H9 (cell line): ENCODE measurements around the gene GALNS. TPM values are rescaled to one million over a fixed set of nuclear protein-coding genes. Genes with fewer than 3 reads are reported as not detected.

Experiments used
- DNase-seq: peaks from one replicate; pipeline ENCODE4 v3.0.0-alpha.2; 2017
- H2AFZ ChIP-seq: one replicate; pipeline ENCODE4 v1.6.1; 2013; ENCODE audit warnings: mild to moderate bottlenecking, low read length, control low read depth, moderate library complexity
- H2AK5ac ChIP-seq: 2 replicates; pipeline ENCODE4 v1.6.1; 2013; ENCODE audit warnings: low read length, control low read depth, mixed read lengths; ENCODE audit not compliant: insufficient read length
- H2BK120ac ChIP-seq: one replicate; pipeline ENCODE4 v1.6.1; 2013; ENCODE audit warnings: low read depth, mild to moderate bottlenecking, low read length, control low read depth, inconsistent platforms; ENCODE audit not compliant: poor library complexity, severe bottlenecking
- H2BK12ac ChIP-seq: 2 replicates; pipeline ENCODE4 v1.6.1; 2013; ENCODE audit warnings: low read length, control low read depth, mixed read lengths, low read depth; ENCODE audit not compliant: insufficient read length
- H2BK15ac ChIP-seq: 2 replicates; pipeline ENCODE4 v1.6.1; 2013; ENCODE audit warnings: low read depth, low read length, control low read depth
- H2BK20ac ChIP-seq: one replicate; pipeline ENCODE4 v1.6.1; 2013; ENCODE audit warnings: low read depth, mild to moderate bottlenecking, low read length, control low read depth, inconsistent platforms; ENCODE audit not compliant: poor library complexity, severe bottlenecking
- H2BK5ac ChIP-seq: 2 replicates; pipeline ENCODE4 v1.6.1; 2013; ENCODE audit warnings: low read length, control low read depth, mixed read lengths; ENCODE audit not compliant: insufficient read length
- H3K14ac ChIP-seq: 2 replicates; pipeline ENCODE4 v1.6.1; 2013; ENCODE audit warnings: low read length, control low read depth; ENCODE audit not compliant: insufficient read depth
- H3K18ac ChIP-seq: 2 replicates; pipeline ENCODE4 v1.6.1; 2013; ENCODE audit warnings: low read depth, mild to moderate bottlenecking, mixed read lengths, low read length, control low read depth; ENCODE audit not compliant: insufficient read length
- H3K23ac ChIP-seq: 2 replicates; pipeline ENCODE4 v1.6.1; 2013; ENCODE audit warnings: low read length, control low read depth, mixed read lengths, low read depth; ENCODE audit not compliant: insufficient read length
- H3K23me2 ChIP-seq: 2 replicates; pipeline ENCODE4 v1.6.1; 2013; ENCODE audit warnings: low read depth, mild to moderate bottlenecking, mixed read lengths, low read length, control low read depth; ENCODE audit not compliant: insufficient read length, poor library complexity, severe bottlenecking
- H3K27ac ChIP-seq: 2 replicates; pipeline ENCODE4 v1.5.1; 2013; ENCODE audit warnings: low read length, control low read depth, mixed read lengths, low read depth; ENCODE audit not compliant: insufficient read length
- H3K27me3 ChIP-seq: 2 replicates; pipeline ENCODE4 v1.6.1; 2013; ENCODE audit warnings: low read length, control low read depth, inconsistent platforms; ENCODE audit not compliant: insufficient read depth
- H3K4ac ChIP-seq: 2 replicates; pipeline ENCODE4 v1.6.1; 2013; ENCODE audit warnings: low read depth, mild to moderate bottlenecking, control low read depth, inconsistent platforms, low read length, moderate library complexity
- H3K4me1 ChIP-seq: 2 replicates; pipeline ENCODE4 v1.6.1; 2013; ENCODE audit warnings: low read length, control low read depth, inconsistent platforms; ENCODE audit not compliant: insufficient read depth
- H3K4me2 ChIP-seq: 2 replicates; pipeline ENCODE4 v1.6.1; 2013; ENCODE audit warnings: low read length, control low read depth, mixed read lengths; ENCODE audit not compliant: insufficient read length, insufficient read depth
- H3K56ac ChIP-seq: 2 replicates; pipeline ENCODE4 v1.6.1; 2013; ENCODE audit warnings: low read depth, mild to moderate bottlenecking, mixed read lengths, low read length, control low read depth; ENCODE audit not compliant: insufficient read length
- H3K79me1 ChIP-seq: 2 replicates; pipeline ENCODE4 v1.6.1; 2013; ENCODE audit warnings: low read depth, mild to moderate bottlenecking, moderate library complexity, low read length, control low read depth, inconsistent platforms; ENCODE audit not compliant: insufficient read depth, poor library complexity, severe bottlenecking
- H3K79me2 ChIP-seq: 2 replicates; pipeline ENCODE4 v1.6.1; 2013; ENCODE audit warnings: low read length, control low read depth, inconsistent platforms; ENCODE audit not compliant: insufficient read depth
- H3K9ac ChIP-seq: 2 replicates; pipeline ENCODE4 v1.6.1; 2013; ENCODE audit warnings: low read length, control low read depth, mixed read lengths; ENCODE audit not compliant: insufficient read length; ENCODE audit errors: extremely low read depth
- H3K9me3 ChIP-seq: one replicate; pipeline ENCODE4 v1.6.1; 2013; ENCODE audit warnings: low read depth, low read length, inconsistent platforms; ENCODE audit not compliant: control insufficient read depth
- H3T11ph ChIP-seq: one replicate; pipeline ENCODE4 v1.6.1; 2013; ENCODE audit warnings: mild to moderate bottlenecking, low read length, control low read depth, inconsistent platforms
- H4K20me1 ChIP-seq: one replicate; pipeline ENCODE4 v1.6.1; 2013; ENCODE audit not compliant: control insufficient read depth, insufficient read length, insufficient read depth
- H4K5ac ChIP-seq: 2 replicates; pipeline ENCODE4 v1.6.1; 2013; ENCODE audit warnings: low read depth, mild to moderate bottlenecking, mixed read lengths, low read length, control low read depth; ENCODE audit not compliant: insufficient read length
- H4K8ac ChIP-seq: replicated peaks from 2 replicates; pipeline ENCODE4 v1.6.1; 2013; ENCODE audit warnings: low read length, control low read depth, mixed read lengths, low read depth; ENCODE audit not compliant: insufficient read length
- H4K91ac ChIP-seq: 2 replicates; pipeline ENCODE4 v1.6.1; 2013; ENCODE audit warnings: low read depth, mild to moderate bottlenecking, moderate library complexity, mixed read lengths, low read length, control low read depth; ENCODE audit not compliant: insufficient read length
- H3K27ac Mint-ChIP-seq, 3 experiments: 2 replicates in 2 of 3; 3 replicates in 1 of 3; pipeline ENCODE4 v1.8.0; 2020 to 2021; ENCODE audit warnings: mixed read lengths in 3 of 3, mild to moderate bottlenecking in 1 of 3, moderate library complexity in 1 of 3
- H3K27me3 Mint-ChIP-seq: 2 replicates; pipeline ENCODE4 v1.8.0; 2021; ENCODE audit warnings: low read depth, mild to moderate bottlenecking, moderate library complexity, mixed read lengths
- H3K36me3 Mint-ChIP-seq, 3 experiments: 2 replicates in 2 of 3; 3 replicates in 1 of 3; pipeline ENCODE4 v1.8.0; 2020 to 2021; ENCODE audit warnings: low read depth in 3 of 3, mixed read lengths in 3 of 3; ENCODE audit not compliant: insufficient read depth in 1 of 3
- H3K4me1 Mint-ChIP-seq, 2 experiments: 2 replicates each; pipeline ENCODE4 v1.8.0; 2020; ENCODE audit warnings: mixed read lengths in 2 of 2
- H3K4me3 Mint-ChIP-seq, 2 experiments: 2 replicates in 1 of 2; 3 replicates in 1 of 2; pipeline ENCODE4 v1.8.0; 2020 to 2021; ENCODE audit warnings: mild to moderate bottlenecking in 2 of 2, mixed read lengths in 2 of 2, moderate library complexity in 1 of 2
- H3K9me3 Mint-ChIP-seq, 2 experiments: 2 replicates in 1 of 2; 3 replicates in 1 of 2; pipeline ENCODE4 v1.8.0; 2020; ENCODE audit warnings: mild to moderate bottlenecking in 2 of 2, mixed read lengths in 2 of 2, moderate library complexity in 1 of 2
- CTCF ChIP-seq: fragments of 200-600 bp; sonication (generic); conservative IDR thresholded peaks from 3 replicates; pipeline ENCODE4 v1.8.0; 2021; ENCODE audit warnings: antibody characterized with exemption, mild to moderate bottlenecking
- WGBS: extraction: QIAGEN DNeasy Blood & Tissue Kit; methylation state at CpG from one replicate; pipeline ENCODE4 v1.1.7; 2013; ENCODE audit warnings: missing lambda C conversion rate, low lambda C conversion rate, mixed read lengths; ENCODE audit not compliant: insufficient read length; ENCODE audit errors: extremely low coverage; 5-methylcytosine and 5-hydroxymethylcytosine counted together
- total RNA-seq: library from RNA; stranded (reverse); gene quantifications from 2 replicates; pipeline ENCODE4 v1.2.1, GENCODE V29; 2021

Gene GALNS
- total RNA-seq, 1 experiment from 2014 or later: 20.3 TPM

DNA sequence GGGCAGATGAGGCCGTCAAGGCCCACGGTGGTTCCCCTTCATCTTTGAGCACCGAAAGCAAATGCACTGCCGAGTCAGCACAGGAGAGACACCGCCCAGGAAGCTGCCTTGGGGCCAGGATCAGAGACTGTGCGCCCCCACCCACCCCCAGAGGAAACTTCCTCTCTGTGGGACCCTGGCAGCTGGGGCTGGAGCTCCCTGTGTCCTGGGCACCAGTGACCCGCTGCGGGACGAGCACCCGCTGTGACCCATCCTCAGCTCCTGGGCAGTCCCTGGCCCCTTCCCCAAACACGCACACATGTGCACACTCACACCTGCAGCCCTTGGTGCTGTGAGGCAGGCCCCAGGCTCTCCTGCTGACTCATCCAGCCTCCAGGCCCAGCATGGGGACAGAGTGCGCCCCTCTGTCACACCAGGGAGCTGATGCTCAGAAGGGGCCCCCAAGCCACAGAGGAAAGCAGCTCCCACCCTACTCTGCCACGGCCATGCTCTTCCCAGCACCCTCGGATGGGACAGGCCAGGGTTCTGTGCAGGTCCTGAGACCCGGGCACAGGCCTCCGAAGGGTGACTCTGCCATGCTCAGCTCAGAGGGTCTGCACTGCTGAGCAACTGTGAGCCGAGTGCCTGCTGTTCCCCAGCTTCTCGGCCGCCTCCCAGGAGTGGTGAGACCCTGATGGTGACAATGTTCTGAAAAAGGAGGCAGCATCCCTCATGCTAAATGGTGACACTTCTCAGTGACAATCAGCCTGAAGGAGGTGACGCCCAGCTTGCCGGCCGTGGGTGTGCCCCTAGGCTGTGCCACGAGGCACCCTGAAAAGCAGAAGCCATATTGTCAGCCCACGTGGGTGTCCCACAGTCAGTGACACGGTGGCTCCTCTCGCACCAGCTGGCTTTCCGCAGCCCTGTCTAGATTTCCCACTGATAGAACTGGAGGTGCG, 75.3 kb downstream of the GALNS start:
- Histone ChIP-seq H3K27ac (no peak overlapping the region), H4K5ac (no peak overlapping the region), H3K4me2 (no peak overlapping the region), H4K8ac (no peak overlapping the region), H3K79me1 (no peaks in the 10 kb centered on the region), H3K4ac (no peak overlapping the region), H2BK5ac (no peak overlapping the region), H3T11ph (no peak overlapping the region), H2BK12ac (no peak overlapping the region), H3K79me2 (peaks cover 4% of the 10 kb centered on the region; the same call in 1 of the 2 replicates), H2BK20ac (no peak overlapping the region), H3K14ac (no peak overlapping the region), H3K23ac (no peak overlapping the region), H3K27me3 (no peaks in the 10 kb centered on the region), H3K56ac (no peak overlapping the region), H2BK120ac (no peak overlapping the region), H2AFZ (no peak overlapping the region), H4K91ac (no peak overlapping the region), H2AK5ac (no peak overlapping the region), H2BK15ac (no peak overlapping the region), H3K18ac (no peak overlapping the region), H3K9ac (no peak overlapping the region), H3K4me1 (no peaks in the 10 kb centered on the region), H3K23me2 (peaks cover 10% of the 10 kb centered on the region), H3K9me3 (no peaks in the 10 kb centered on the region), H4K20me1 (peaks cover 2% of the 10 kb centered on the region)
- Mint-ChIP-seq H3K4me1 (peaks cover 31 to 41% of the 10 kb centered on the region in 2 experiments), H3K9me3 (no peaks in the 10 kb centered on the region), H3K27me3 (peaks cover 3% of the 10 kb centered on the region; the same call in 1 of the 2 replicates), H3K36me3 (no peaks in the 10 kb centered on the region), H3K27ac (peak overlapping the region in 1 of 3 experiments; percentile 62; a peak in 1 of 7 replicates), H3K4me3 (no peak overlapping the region)
- TF ChIP-seq CTCF: no peak
- no peak for DNase-seq
- WGBS: no CpG with 5 or more reads among the region's 28 CpGs
